NCI-H1105 (cell line): Measurements from ENCODE around the gene ASNSD1.

ENCODE experiments used
- DNase-seq: peaks from one replicate; lab custom pipeline; 2025; lab: John Stamatoyannopoulos, UW

Gene ASNSD1

DNA sequence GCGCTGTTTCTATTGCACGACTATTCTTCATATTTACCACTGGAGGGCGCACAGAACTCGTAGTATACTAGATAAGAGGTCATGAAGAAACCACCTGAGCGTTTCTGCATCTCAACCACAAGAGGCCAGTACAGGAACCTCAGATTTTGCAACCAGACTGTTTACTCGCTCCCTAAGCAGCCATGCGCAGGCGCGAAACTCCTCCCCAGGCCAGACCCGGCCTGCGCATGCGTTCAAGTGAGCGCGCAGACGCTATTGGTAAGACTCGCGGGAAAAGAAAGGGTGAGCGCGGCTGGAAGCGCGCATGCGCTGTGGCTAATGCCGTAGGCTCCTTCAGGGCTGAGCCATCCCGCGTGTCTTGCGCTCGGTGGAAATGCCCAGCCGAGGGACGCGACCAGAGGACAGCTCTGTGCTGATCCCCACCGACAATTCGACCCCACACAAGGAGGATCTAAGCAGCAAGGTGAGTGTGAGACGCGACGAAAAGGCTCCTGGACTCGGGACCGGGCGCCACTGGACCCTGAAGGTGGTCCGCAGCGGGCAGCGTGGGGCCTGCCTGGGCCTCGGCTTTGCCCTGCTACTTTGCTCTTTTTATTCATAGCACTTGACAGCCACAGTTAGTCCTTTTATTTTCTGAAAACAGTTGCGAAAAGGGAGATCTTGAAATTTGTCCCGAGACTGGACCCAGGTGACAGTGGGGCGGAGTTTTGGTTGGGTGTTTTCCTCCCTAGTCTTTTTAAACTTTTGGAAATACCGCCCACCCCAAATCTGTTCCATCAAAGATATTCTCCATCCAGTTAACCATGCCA is at the start of gene ASNSD1:
ASNSD1 (plus strand) TSS at position 312 of the 809 bp plus-strand sequence. CDS start 4,674 bp downstream, outside the sequence.
- peak; percentile 98 for DNase-seq

DNA sequence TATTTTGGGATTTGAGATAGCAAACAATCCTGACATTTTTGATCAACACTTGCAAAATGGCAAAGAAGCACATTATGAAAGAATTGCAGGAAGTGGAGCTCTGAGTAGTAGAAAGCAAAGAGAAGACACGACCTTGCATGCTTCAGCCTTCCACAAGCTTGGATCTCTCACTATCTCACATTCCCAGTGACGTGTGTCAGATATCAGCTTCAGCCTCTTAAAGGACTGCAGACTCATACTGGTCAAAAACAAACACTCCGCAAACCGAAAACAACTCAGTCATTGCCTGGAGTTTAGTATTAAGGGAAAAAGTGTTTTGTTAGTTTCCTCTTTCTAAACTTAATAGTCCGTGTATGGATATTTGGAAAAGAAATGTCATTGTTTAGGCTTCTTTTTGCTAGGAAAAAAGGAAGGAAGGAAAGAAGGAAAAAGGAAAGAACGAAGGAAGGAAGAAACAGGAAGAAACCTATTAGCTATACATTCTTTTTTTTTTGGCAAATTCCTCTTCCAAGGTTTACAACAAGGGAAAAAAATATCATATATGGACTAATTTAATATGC is 48.1 kb upstream of the ASNSD1 start:
- no peak for DNase-seq

DNA sequence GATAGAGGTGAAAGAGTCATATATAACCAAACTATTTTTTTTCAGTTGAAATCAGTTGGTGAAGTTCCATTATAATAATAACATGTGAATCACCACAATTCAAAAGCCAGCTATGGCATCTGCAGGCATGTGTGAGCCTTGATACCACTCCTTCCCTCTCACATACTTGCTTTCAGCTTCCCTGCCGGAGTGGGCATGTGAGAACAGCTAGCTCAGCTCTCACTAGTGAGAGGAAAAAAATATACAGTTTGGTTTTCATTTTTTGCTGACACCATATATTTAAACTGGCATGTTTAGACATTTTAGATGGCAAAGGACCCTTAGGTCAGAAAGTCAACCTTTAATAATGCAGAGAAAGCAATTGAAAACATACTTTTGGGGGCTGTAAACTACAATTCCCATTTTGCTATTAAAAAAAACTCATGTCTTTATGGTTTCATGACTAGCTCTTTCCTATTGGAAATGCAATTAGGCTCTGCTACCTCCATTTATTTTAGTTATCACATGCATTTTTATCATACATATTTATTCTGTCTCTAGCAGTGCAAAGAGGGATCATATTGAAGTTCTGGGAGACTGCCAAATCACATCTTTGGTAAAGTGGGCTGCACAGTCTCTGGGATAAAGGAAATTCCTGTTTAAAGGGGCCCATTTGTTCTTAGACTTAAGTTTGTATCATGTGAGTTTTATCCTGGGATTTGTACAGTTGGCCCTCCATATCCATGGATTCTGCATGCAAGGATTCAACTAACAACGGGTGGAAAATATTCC is 47.4 kb upstream of the ASNSD1 start:
- DNase-seq: no peak

DNA sequence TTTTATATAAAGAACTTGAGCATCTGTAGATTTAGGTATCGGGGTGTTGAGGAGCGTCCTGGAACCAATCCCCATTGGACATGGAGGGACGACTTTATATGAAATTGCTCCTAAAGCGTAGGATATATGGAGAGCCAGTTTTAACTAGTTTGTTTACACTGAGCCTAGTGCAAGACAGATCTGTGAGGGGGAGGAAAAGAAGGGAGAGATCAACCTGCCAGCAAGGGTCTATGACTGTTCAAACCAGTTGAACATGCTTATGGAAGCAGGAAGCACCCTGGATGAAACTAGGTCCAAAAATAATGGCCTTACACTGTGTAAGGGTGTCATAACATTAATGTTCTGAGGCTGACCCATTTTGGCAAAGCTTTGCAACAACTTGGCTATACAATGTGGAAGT is 46.7 kb upstream of the ASNSD1 start:
- DNase-seq: no peak

GRCh38 chr2:189618197-189618596 is 43.1 kb upstream of the ASNSD1 start:
- DNase-seq: no peak

DNA sequence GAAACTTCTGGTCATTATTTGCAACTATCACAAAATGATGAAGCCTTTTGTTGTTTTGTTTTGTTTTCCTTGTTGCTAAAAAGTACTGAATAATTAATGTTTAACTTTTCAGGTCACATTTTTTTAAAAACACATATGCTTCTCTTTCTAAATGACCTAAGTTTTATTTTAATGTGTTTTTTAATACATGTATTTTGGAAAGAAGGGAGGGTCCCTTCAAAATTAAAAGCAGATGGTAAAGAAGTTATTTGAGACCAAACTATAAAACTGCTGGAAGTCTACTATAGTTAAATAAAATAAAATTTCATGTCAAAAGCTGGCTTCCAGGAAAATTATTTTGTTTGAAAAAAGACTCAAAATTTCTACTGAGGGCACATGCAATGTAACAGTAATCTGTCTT is 39.5 kb upstream of the ASNSD1 start:
- no peak for DNase-seq

- no peak for DNase-seq
These were observed 38.2 kb upstream of the ASNSD1 start for GRCh38 chr2:189623049-189623448.

- no peak for DNase-seq
These were observed 36.5 kb upstream of the ASNSD1 start for GRCh38 chr2:189624648-189625355.

GRCh38 chr2:189625636-189626035 is 35.6 kb upstream of the ASNSD1 start:
- no peak for DNase-seq

- no peak for DNase-seq
These were observed 33.5 kb upstream of the ASNSD1 start for GRCh38 chr2:189627789-189628188.

DNA sequence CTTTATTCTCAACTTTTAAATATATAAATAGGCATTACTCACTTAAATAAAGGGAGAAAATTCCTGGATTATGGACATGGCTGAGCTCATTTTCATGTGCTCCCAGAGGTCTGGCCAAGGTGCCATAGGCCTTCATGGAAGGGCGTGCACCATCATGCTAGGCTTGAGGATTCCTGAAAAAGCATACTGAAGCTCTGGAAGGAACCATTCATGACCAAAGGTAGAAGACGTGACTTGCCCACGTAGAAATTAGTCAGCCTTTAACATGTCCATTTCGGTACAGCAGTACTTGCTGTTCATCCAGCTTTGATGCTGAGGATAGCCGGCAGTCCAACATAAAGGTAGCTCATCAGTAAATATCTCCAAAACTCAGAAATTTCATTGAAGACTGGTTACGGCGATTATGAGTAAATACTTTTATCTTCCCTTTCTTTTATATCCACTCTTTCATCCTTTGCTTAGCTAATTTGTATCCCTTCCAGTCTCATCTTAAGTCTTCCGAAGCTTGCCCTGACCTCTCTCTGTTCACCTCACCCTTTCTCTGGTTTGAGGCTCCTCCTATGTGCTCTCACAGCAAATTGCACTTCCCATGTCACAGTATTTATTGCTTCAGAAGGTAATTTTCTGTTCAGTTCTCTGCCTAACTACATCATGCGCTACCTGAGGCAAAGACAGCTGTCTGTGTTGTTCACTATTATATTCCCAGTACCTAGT is 32.3 kb upstream of the ASNSD1 start:
- no peak for DNase-seq

GRCh38 chr2:189629531-189630453 is 31.5 kb upstream of the ASNSD1 start:
- no peak for DNase-seq

GRCh38 chr2:189631849-189632248 is 29.4 kb upstream of the ASNSD1 start:
- DNase-seq: no peak

GRCh38 chr2:189633392-189633811 is 27.9 kb upstream of the ASNSD1 start:
- no peak for DNase-seq

- no peak for DNase-seq
These were observed 25.9 kb upstream of the ASNSD1 start for GRCh38 chr2:189635353-189635752.

DNA sequence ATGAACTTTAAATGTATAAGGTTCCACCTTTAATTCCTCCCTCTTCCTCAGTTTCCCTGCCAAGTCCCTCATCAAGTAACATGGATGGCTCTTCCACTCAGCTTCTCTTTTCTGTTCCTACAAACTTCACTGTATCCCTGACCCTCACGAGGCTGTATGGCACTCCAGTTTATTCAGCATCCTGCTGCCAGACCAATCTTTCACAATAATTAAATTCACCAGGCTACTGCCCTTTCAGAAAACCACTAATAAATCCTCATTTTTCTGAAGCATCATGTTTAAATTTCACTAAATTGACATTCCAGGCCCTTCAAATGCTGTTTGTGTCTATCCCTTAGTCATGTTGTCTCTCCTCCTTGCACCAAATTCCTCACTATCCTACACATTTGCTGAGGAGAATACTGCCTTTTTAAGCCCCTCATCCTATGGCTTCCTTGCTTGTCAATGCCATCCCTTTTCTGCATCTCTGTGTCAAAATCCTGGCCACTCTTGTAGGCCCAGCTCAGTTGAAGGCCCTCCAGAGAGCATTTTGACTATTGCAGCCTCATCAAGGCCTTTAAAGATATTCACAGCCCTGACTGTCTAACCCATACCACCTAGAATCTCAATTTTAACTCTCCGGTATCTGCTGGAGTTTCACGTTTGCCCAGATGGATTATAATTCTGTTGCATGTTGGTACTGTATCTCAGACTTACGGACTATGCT is 22.8 kb upstream of the ASNSD1 start:
- DNase-seq: no peak

DNA sequence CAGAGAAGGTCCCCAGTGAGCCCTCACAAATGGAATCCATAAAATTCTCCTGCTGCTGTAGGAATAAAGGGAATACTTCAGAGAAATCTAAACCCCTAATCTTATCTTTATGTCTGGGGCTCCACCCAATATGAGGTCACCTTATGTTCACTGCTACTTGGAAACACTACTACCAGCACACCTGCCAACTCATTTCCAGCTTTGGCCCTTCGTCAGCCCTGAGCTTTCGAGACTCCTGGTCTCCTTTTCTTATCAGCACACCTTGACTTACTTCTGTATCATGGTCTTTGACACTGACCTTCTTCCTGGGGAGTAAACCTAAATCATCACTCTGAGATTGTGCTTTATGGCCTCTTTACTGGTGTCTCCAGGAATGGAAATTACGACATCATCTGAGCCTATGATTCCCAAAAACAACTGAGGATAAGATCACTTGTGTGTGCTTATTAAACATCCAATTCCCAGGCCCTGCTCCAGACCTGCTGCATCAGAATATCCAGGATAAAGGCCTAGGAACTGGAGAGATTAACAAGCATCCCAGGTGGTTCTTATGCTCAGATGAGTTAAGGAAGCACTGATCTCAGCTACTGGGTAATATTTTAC is 22.2 kb upstream of the ASNSD1 start:
- DNase-seq: no peak

DNA sequence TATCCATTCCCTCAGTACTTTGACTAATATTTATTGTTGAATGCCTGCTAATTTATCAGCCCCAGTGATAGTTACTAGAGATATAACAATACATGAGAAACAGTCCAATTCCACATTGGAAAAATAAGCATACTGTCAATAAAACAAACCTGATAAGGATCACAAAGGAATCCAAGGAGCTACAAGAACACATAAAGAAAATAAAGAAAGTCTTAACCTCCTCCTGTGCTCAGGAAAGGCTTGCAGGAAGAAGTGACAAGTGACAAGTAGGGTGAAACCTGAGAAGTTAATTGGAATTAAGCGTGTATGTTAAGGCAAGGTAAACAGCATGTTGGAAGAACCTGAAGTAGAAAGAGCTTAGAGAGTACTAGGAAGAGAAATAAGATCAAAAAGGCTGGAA is 20.3 kb upstream of the ASNSD1 start:
- DNase-seq: no peak

- DNase-seq: no peak
These were observed 19.7 kb upstream of the ASNSD1 start for GRCh38 chr2:189641590-189641989.

DNA sequence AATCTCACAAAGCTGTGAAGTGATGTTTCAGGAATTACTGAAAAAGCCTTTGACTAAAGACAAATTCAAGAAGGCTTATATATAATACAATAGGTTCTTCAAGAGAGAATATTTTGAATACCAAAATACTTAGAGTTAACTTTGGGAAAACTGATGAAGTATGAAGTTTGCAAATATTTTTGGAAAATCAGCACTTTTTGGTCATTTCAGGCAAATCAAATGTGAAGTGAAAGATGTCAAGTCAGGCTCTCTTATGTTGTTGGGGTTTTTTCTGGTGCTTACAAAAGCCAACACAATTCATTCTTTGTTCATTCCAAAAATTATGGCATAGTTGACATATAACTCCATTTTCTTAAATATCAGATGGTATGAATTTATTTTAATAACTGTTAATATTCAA is 14.7 kb upstream of the ASNSD1 start:
- DNase-seq: no peak
